ENCODE results near the gene VCP. TPM values are rescaled to one million over a fixed set of nuclear protein-coding genes. Genes with fewer than 3 reads are reported as not detected.
"Not testable (repeated sequence)": the region's sequence is repeated elsewhere in the genome, so short reads cannot be mapped to it uniquely, and the experiment has no call there.

Gene VCP
- total RNA-seq, 1 donor from 2014 or later = 238 TPM

- no peaks in the 10 kb centered on the region for H3K79me2 ChIP-seq (ENCODE audit: low read depth)
- H3K4me3 ChIP-seq = no peak overlapping the region
- H3K4me3 Mint-ChIP-seq = no peak overlapping the region
- H3F3A ChIP-seq (ENCODE audit: low read depth) = no peaks in the 10 kb centered on the region
- H3K4me1 Mint-ChIP-seq = no peaks in the 10 kb centered on the region
- no peaks in the 10 kb centered on the region for H3K9me3 Mint-ChIP-seq
- H4K20me1 ChIP-seq (ENCODE audit: low read depth) = no peaks in the 10 kb centered on the region
- H3K4me1 ChIP-seq = peaks cover 11% of the 10 kb centered on the region
- peaks cover 3% of the 10 kb centered on the region for H3K27me3 Mint-ChIP-seq (ENCODE audit: insufficient read depth, low read depth)
- H3K27me3 ChIP-seq = no peaks in the 10 kb centered on the region
- no peak overlapping the region for H3K9ac ChIP-seq
- no peak for DNase-seq (ENCODE audit: low spot score)
- no peaks in the 10 kb centered on the region for H3K9me3 ChIP-seq (ENCODE audit: low read depth)
- no peak overlapping the region for H3K27ac Mint-ChIP-seq
- H2AFZ ChIP-seq (replicated peaks) = no peak overlapping the region
- no peak overlapping the region for H3K27ac ChIP-seq
- peaks cover 2% of the 10 kb centered on the region for H3K36me3 Mint-ChIP-seq
- TF ChIP-seq, protein P1, sequence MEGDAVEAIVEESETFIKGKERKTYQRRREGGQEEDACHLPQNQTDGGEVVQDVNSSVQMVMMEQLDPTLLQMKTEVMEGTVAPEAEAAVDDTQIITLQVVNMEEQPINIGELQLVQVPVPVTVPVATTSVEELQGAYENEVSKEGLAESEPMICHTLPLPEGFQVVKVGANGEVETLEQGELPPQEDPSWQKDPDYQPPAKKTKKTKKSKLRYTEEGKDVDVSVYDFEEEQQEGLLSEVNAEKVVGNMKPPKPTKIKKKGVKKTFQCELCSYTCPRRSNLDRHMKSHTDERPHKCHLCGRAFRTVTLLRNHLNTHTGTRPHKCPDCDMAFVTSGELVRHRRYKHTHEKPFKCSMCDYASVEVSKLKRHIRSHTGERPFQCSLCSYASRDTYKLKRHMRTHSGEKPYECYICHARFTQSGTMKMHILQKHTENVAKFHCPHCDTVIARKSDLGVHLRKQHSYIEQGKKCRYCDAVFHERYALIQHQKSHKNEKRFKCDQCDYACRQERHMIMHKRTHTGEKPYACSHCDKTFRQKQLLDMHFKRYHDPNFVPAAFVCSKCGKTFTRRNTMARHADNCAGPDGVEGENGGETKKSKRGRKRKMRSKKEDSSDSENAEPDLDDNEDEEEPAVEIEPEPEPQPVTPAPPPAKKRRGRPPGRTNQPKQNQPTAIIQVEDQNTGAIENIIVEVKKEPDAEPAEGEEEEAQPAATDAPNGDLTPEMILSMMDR (IDR thresholded peaks at IDR 0.05) = no peak
- no peak for TF ChIP-seq EZH2phosphoT487 (IDR thresholded peaks at IDR 0.05)
- no peak for TF ChIP-seq EZH2 (IDR thresholded peaks at IDR 0.05)
- no peaks in the 10 kb centered on the region for H3K36me3 ChIP-seq
- no peak overlapping the region for H3K4me2 ChIP-seq
These were observed 44.6 kb downstream of the VCP start for GRCh38 chr9:35027860-35028259.

DNA sequence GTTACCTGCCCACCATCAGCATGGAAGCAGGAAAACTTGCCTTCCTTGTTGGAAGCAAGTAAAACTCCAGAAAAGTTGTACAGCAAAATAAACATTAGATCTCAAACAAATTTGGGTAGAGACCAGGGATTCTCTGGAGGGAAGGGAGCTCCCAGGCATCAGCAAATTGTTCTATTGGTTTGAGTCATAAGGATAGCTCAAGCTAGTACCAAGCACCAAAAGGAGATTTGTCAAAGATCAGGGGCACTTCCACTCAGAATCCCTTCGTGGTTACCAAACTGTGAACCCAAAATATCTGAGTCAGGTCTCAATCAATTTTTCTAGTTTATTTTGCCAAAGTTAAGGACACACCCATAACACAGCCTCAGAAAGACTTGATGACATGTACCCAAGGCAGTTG, 45.1 kb downstream of the VCP start:
- peaks cover 2% of the 10 kb centered on the region for H3K36me3 Mint-ChIP-seq
- Histone ChIP-seq H3K4me2 (no peak overlapping the region), H3K4me1 (peaks cover 11% of the 10 kb centered on the region), H3K79me2 (ENCODE audit: low read depth) (no peaks in the 10 kb centered on the region), H3K9me3 (ENCODE audit: low read depth) (no peaks in the 10 kb centered on the region), H3F3A (ENCODE audit: low read depth) (no peaks in the 10 kb centered on the region), H3K4me3 (no peak overlapping the region), H4K20me1 (ENCODE audit: low read depth) (no peaks in the 10 kb centered on the region), H3K27ac (no peak overlapping the region), H3K9ac (no peak overlapping the region), H3K27me3 (no peaks in the 10 kb centered on the region), H3K36me3 (no peaks in the 10 kb centered on the region), H2AFZ (replicated peaks) (peak overlapping the region; percentile 60)
- H3K27ac Mint-ChIP-seq = no peak overlapping the region
- peaks cover 3% of the 10 kb centered on the region for H3K27me3 Mint-ChIP-seq (ENCODE audit: insufficient read depth, low read depth)
- no peaks in the 10 kb centered on the region for H3K4me1 Mint-ChIP-seq
- no peak overlapping the region for H3K4me3 Mint-ChIP-seq
- DNase-seq (ENCODE audit: low spot score) = no peak
- no peaks in the 10 kb centered on the region for H3K9me3 Mint-ChIP-seq
- TF ChIP-seq, protein P1 (IDR thresholded peaks at IDR 0.05) = no peak
- TF ChIP-seq EZH2phosphoT487 (IDR thresholded peaks at IDR 0.05) = no peak
- TF ChIP-seq EZH2 (IDR thresholded peaks at IDR 0.05) = no peak

DNA sequence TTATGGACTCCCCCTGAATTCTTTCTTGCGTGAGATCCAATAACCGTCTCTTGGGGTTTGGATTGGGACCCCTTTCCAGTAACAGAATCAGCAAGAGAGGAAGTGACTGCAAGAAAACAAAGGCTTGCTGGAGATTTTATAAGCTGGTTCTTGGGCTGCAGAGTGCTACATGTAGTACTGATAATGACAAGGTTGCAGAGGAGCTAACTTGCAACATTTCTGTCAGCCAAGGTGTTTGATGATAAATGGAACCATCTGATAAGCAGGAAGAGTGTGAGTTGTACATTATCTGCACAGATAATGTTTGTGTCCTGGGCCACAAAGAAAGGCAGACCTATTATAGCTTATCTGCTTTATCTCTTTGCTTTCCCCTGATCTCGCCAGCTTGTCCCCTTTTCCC, 45.8 kb downstream of the VCP start:
- Histone ChIP-seq H4K20me1 (ENCODE audit: low read depth) (no peaks in the 10 kb centered on the region), H3K9ac (no peak overlapping the region), H3K4me3 (no peak overlapping the region), H3K27me3 (no peaks in the 10 kb centered on the region), H3K4me2 (no peak overlapping the region), H3K4me1 (peaks cover 11% of the 10 kb centered on the region), H3K27ac (no peak overlapping the region), H3K36me3 (no peaks in the 10 kb centered on the region), H3K9me3 (ENCODE audit: low read depth) (no peaks in the 10 kb centered on the region), H2AFZ (replicated peaks) (peak overlapping the region; percentile 60), H3K79me2 (ENCODE audit: low read depth) (no peaks in the 10 kb centered on the region), H3F3A (ENCODE audit: low read depth) (no peaks in the 10 kb centered on the region)
- DNase-seq (ENCODE audit: low spot score) = no peak
- no peaks in the 10 kb centered on the region for H3K4me1 Mint-ChIP-seq
- H3K9me3 Mint-ChIP-seq = no peaks in the 10 kb centered on the region
- H3K36me3 Mint-ChIP-seq = peaks cover 5% of the 10 kb centered on the region
- peaks cover 3% of the 10 kb centered on the region for H3K27me3 Mint-ChIP-seq (ENCODE audit: insufficient read depth, low read depth)
- no peak overlapping the region for H3K27ac Mint-ChIP-seq
- TF ChIP-seq EZH2phosphoT487 (IDR thresholded peaks at IDR 0.05) (no peak), EZH2 (IDR thresholded peaks at IDR 0.05) (no peak)
- TF ChIP-seq, protein P1 (IDR thresholded peaks at IDR 0.05) = no peak
- no peak overlapping the region for H3K4me3 Mint-ChIP-seq

GRCh38 chr9:35023443-35023842, 49.0 kb downstream of the VCP start:
- not testable (repeated sequence) for H3K27me3 Mint-ChIP-seq (ENCODE audit: insufficient read depth, low read depth); H3F3A ChIP-seq (ENCODE audit: low read depth); H3K27ac Mint-ChIP-seq; H3K4me3 Mint-ChIP-seq; H3K79me2 ChIP-seq (ENCODE audit: low read depth); H3K9ac ChIP-seq; H3K4me2 ChIP-seq; H2AFZ ChIP-seq (replicated peaks); DNase-seq (ENCODE audit: low spot score); H3K9me3 Mint-ChIP-seq; H3K27ac ChIP-seq; H3K36me3 ChIP-seq; H3K4me1 Mint-ChIP-seq; H3K4me3 ChIP-seq; H4K20me1 ChIP-seq (ENCODE audit: low read depth); H3K9me3 ChIP-seq (ENCODE audit: low read depth); H3K27me3 ChIP-seq
- H3K36me3 Mint-ChIP-seq = peaks cover 13% of the 10 kb centered on the region
- peaks cover 11% of the 10 kb centered on the region for H3K4me1 ChIP-seq

Data from neural progenitor cell (in vitro differentiated cells).